ENCODE data around the gene CTIF.

The CTIF gene

GRCh38 chr18:48815581-48816324 lies 276.9 kb downstream of the CTIF start:
- H3K4me3 ChIP-seq (ENCODE audit: low read depth, low read length) = no peak overlapping the region
- POLR2A ChIA-PET = no interaction called here
- TF ChIP-seq CTCF (IDR thresholded peaks at IDR 0.05; ENCODE audit: insufficient read depth, low read length, missing control alignments) = no peak
- DNase-seq (ENCODE audit: low read depth, low spot score) = no peak
- CTCF ChIA-PET = interaction anchor here (0.7 kb wide), 1 partner anchor 10 kb away, joined by 3 read pairs; no protein-coding TSS in a partner anchor

DNA sequence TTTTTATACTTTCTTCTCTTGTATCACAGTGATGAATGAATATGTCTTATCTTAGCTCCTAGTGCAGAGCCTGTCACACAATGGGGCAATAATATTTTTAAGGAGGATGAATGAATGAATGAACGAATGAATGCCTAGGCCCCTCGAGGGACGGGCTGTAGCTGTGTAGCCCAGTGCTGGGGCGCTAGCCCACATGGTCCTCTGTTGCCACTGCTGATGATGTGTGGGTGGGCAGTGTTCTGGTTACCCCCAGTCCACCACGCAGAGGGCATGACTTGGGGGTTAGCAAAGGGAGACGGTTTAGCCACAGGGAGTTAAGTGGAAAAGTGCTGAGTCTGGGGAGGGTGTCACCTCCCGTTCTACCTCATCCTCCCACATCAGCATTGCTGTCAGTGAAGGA lies 277.7 kb downstream of the CTIF start:
- DNase-seq (ENCODE audit: low read depth, low spot score) = no peak
- CTCF ChIA-PET = interaction anchor here (0.7 kb wide), 1 partner anchor 9 kb away, joined by 3 read pairs; no protein-coding TSS in a partner anchor
- TF ChIP-seq CTCF (IDR thresholded peaks at IDR 0.05; ENCODE audit: insufficient read depth, low read length, missing control alignments) = no peak
- no peak overlapping the region for H3K4me3 ChIP-seq (ENCODE audit: low read depth, low read length)
- POLR2A ChIA-PET = no interaction called here

GRCh38 chr18:48817021-48817461 lies 278.2 kb downstream of the CTIF start:
- TF ChIP-seq CTCF (IDR thresholded peaks at IDR 0.05; ENCODE audit: insufficient read depth, low read length, missing control alignments) = no peak
- POLR2A ChIA-PET = no interaction called here
- no peak for DNase-seq (ENCODE audit: low read depth, low spot score)
- H3K4me3 ChIP-seq (ENCODE audit: low read depth, low read length) = no peak overlapping the region
- CTCF ChIA-PET = no interaction called here

DNA sequence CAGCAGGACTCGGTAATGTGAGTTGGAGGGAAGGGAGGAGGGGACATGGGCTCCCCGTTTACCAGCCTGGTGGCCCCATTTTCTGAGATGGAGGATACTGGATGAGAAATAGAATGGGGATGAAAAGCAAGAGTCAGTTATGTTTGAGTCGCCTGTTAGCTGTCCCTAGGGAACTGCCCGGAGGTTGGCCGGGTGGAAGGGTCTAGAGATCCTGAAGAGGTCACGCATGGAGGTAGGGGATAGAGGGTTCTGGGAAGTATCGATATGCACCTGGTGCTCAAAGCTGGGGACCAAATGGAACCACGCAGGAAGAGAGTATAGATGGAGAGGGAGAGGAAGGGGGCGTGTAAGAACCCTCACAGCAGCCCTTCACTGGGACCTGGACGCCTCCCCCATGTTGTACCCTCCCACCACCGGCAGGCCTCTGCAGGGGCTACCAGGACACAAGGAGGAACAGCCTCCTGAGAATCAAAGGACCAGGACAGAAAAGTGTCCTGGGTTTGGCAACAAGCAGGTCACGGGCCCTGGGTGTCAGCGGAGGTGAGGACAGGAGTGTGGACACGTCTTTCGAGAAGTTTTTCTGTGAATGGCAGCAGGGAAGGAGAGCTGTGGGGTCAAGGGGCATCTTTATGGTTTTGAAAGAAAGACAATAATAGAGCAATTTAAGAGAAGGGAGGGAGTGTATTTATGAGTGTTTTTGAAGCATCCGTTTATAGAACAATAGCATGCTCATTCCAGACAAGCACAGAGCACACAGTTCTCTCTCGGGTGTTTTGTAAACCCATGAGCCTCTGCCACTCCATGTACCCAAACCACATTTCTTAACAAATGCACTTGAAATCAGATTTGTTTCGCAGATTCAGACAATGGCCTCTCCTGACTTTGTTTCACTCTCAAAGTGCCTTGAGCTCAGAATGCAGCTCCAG lies 279.8 kb downstream of the CTIF start:
- DNase-seq (ENCODE audit: low read depth, low spot score) = no peak
- no peak for TF ChIP-seq CTCF (IDR thresholded peaks at IDR 0.05; ENCODE audit: insufficient read depth, low read length, missing control alignments)
- ChIA-PET POLR2A (no interaction called here), CTCF (no interaction called here)
- no peak overlapping the region for H3K4me3 ChIP-seq (ENCODE audit: low read depth, low read length)

GRCh38 chr18:48819276-48819675 lies 280.4 kb downstream of the CTIF start:
- TF ChIP-seq CTCF (IDR thresholded peaks at IDR 0.05; ENCODE audit: insufficient read depth, low read length, missing control alignments) = no peak
- CTCF ChIA-PET = no interaction called here
- no peak for DNase-seq (ENCODE audit: low read depth, low spot score)
- H3K4me3 ChIP-seq (ENCODE audit: low read depth, low read length) = no peak overlapping the region
- POLR2A ChIA-PET = no interaction called here
